Fibroblast of skin of right biceps (primary cell): ENCODE measurements around the gene P3H2.

Source experiments
- DNase-seq: peaks from one replicate; pipeline ENCODE4 v3.0.0-alpha.2; 2013

P3H2 gene

GRCh38 chr3:190122198-190122771, 1.6 kb upstream of the P3H2 start:
- peak; percentile 82 for DNase-seq

DNA sequence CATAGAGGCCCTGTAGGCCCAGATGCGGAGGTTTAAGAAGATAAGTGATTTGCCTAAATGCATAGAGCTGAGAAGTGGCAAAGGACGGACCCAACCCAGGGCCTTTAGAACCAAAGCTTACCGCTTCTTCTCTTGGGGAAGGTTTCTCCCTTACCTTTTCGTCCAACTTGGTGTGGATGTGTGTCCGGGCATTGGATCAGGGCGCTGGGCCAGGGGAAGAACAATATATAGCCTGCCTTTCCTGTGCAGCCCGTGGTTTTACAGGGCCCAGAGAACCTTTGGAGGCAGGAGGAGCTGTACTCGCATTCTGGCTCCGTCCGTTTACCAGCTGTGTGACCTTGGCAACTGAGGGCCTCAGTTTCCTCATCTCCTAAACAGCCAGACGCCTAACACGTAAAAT, 686 bp upstream of the P3H2 start:
- no peak for DNase-seq

GRCh38 chr3:190121061-190121377, 322 bp upstream of the P3H2 start:
- DNase-seq = no peak

- no peak for DNase-seq
Measured at GRCh38 chr3:190119461-190120268, 1.0 kb downstream of the P3H2 start.

- no peak for DNase-seq
Measured at GRCh38 chr3:190118438-190118837, 2.3 kb downstream of the P3H2 start.

GRCh38 chr3:190117981-190118380, 2.7 kb downstream of the P3H2 start:
- peak; percentile 78 for DNase-seq

DNA sequence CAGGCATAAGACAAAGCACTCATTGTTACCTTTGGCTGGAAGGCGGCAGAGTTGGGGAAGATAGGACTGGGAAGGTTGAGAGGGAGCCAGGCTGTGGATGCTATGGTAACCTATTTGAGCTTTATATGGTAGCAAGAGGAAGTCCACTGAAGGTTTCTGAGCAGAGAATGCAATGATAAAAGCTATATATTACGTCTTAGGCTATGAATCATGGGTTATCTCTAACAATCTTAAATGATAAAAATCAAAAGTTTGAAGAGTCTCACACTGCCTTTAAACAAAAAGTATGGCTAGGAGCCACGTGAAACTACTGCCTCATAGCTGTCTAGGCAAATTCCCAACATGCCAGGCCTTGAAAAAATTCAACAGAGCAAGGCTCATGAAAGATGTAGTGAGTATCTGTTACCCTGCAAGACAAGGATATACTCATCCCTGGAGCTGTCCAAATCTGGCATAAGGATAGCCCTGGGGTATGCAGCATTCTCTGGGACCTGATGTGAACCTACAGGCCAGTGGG, 4.1 kb downstream of the P3H2 start:
- peak; percentile 85 for DNase-seq

GRCh38 chr3:190110826-190111225, 9.9 kb downstream of the P3H2 start:
- DNase-seq = no peak

GRCh38 chr3:190109441-190109840, 11.3 kb downstream of the P3H2 start:
- DNase-seq = no peak

DNA sequence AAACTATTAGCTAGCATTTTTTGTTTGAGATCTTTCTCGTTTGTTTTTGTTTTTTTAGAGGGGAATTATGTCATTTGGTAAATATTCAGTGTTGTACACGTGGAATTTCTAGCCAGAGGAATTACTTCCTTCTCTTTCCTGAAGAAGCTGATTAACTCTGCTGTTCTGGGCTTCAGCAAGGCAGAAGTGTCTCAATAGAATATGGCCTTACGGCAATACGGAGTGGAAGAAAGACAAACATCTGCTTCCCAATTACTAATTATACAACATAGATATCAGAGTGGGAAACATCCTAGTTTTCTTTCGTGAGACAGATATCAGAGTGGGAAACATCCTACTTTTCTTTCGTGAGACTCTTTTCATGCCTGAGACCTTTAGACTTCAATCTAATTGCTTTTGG, 11.9 kb downstream of the P3H2 start:
- no peak for DNase-seq

GRCh38 chr3:190105876-190106275, 14.8 kb downstream of the P3H2 start:
- peak; percentile 60 for DNase-seq

GRCh38 chr3:190101320-190102011, 19.2 kb downstream of the P3H2 start:
- DNase-seq = peak; percentile 81

GRCh38 chr3:190099099-190099498, 21.6 kb downstream of the P3H2 start:
- DNase-seq = peak; percentile 45

DNA sequence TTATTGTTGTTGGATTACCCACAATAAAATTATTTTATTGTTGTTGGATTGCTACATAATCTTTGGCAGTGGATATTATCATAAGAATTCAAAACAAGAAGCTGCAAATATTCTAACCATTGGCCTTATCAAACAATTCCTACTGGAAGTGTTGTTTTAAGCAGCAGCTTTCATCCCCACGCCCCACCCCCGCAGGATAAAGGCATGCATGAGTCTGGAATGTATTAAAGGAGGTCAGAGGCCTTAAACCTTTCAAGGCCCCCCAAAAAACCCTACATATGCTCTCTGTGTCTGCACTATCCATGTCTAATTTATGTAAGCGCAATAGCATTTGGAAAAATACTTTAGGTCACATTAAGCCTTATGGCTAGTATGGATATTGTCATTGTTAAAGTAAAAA, 23.1 kb downstream of the P3H2 start:
- DNase-seq = peak; percentile 28

GRCh38 chr3:190097025-190097424, 23.7 kb downstream of the P3H2 start:
- DNase-seq = no peak

GRCh38 chr3:190096345-190096744, 24.4 kb downstream of the P3H2 start:
- DNase-seq = no peak

GRCh38 chr3:190094160-190094718, 26.5 kb downstream of the P3H2 start:
- peak; percentile 85 for DNase-seq

DNA sequence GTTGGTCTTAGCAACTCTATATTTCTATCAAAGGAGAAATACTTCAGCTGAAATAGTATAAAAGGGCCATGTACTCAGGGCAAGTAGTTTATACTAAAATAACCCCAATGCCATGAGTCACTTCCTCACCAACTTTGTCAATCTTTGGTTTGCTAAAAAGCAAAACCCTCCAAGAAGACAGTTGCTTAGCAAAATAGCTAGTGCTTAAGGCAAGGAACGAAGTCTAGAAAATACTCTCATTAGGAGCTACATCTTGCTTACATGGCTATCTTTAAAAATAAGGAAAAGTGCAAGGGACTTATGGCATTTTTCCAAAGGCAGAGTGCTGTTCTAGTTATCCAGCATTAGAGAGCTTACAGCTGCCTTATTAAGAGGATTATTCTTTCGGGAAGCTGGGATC, 28.4 kb downstream of the P3H2 start:
- DNase-seq = peak; percentile 82

DNA sequence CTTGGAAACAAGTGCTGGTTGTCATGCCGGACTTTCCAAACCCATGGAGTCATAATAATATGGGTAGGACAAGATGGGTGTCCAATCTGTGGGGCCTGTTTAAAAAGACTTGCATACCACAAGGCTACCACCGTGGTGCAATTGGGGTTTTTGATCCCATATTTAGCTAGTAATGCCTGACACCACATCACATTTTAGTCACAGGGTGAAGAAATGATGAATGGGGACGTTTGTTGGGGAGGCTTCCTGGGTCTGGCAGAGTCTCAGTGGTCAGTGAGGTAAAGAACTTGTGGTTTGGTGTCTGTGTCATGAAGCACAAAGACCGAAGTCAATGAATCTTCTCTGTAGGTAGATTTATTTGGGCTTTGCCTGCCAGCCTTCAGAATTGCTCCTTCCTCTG, 31.0 kb downstream of the P3H2 start:
- peak; percentile 59 for DNase-seq

GRCh38 chr3:190088890-190089289, 31.8 kb downstream of the P3H2 start:
- peak; percentile 44 for DNase-seq

GRCh38 chr3:190086191-190086590, 34.5 kb downstream of the P3H2 start:
- DNase-seq = no peak

- DNase-seq = no peak
Measured at GRCh38 chr3:190084983-190085382, 35.7 kb downstream of the P3H2 start.

DNA sequence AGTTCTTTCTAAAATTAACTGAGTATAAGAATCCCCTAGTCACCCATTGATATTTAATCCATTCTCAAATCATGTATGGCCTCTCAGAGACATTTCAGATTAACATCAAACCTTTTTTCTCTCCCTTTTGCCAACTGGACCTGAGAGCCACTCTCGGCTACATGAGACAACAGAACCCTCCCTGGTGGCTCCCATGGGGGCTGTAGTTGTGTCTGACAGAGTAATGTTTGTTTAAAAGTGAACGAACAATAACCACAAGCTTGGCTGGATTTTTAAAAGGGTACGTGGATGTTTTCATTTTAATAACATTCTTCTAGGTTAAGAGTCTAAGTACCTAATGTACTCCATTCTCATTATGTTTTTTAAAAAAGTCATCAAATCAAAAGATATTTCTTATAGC, 37.1 kb downstream of the P3H2 start:
- DNase-seq = peak; percentile 22

- no peak for DNase-seq
Measured at GRCh38 chr3:190081389-190081788, 39.3 kb downstream of the P3H2 start.
